HEK293 (cell line): Measurements from ENCODE around the gene SUPT20HL2.

Experiments
- CTCF ChIP-seq: fragments of 450-650 bp; formaldehyde crosslinking; IDR thresholded peaks from 2 replicates; pipeline ENCODE4 v1.5.1; 2016; ENCODE audit warnings: missing biosample characterization, missing genetic modification characterization
- REPIN1 ChIP-seq: fragments of 450-650 bp; formaldehyde crosslinking; IDR thresholded peaks from 2 replicates; pipeline ENCODE4 v1.5.1; 2017; ENCODE audit warnings: missing biosample characterization, missing genetic modification characterization, low read depth
- ZNF670 ChIP-seq: fragments of 450-650 bp; formaldehyde crosslinking; IDR thresholded peaks from 2 replicates; pipeline ENCODE4 v1.5.1; 2016; ENCODE audit warnings: missing biosample characterization, missing genetic modification characterization, low read depth
- TF ChIP-seq, protein P1 (sequence below): fragments of 450-650 bp; formaldehyde crosslinking; IDR thresholded peaks from 2 replicates; pipeline ENCODE4 v1.5.1; 2016; ENCODE audit warnings: missing biosample characterization, missing genetic modification characterization

DNA sequence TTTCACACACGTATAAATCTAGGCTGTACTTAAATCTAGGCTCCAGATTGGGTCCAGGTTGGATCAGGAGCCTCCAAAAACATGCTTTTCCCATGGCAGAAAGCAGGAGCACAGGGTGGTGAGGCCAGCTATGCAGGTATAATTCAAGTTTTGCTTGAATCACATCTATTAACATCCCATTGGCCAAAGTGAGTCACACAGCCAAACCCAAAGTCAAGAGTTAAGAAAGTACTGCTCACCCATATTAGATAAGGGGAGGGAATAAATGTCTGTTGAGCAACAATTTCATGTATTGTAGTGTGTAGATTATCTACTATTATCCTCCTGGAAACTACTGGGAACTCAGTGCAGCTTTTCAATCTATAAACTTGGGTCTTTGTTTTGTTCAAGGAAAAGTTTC is 12.8 kb downstream of the SUPT20HL2 start:
- no peak for TF ChIP-seq CTCF (tag by site-specific recombination)
- TF ChIP-seq, protein P1, sequence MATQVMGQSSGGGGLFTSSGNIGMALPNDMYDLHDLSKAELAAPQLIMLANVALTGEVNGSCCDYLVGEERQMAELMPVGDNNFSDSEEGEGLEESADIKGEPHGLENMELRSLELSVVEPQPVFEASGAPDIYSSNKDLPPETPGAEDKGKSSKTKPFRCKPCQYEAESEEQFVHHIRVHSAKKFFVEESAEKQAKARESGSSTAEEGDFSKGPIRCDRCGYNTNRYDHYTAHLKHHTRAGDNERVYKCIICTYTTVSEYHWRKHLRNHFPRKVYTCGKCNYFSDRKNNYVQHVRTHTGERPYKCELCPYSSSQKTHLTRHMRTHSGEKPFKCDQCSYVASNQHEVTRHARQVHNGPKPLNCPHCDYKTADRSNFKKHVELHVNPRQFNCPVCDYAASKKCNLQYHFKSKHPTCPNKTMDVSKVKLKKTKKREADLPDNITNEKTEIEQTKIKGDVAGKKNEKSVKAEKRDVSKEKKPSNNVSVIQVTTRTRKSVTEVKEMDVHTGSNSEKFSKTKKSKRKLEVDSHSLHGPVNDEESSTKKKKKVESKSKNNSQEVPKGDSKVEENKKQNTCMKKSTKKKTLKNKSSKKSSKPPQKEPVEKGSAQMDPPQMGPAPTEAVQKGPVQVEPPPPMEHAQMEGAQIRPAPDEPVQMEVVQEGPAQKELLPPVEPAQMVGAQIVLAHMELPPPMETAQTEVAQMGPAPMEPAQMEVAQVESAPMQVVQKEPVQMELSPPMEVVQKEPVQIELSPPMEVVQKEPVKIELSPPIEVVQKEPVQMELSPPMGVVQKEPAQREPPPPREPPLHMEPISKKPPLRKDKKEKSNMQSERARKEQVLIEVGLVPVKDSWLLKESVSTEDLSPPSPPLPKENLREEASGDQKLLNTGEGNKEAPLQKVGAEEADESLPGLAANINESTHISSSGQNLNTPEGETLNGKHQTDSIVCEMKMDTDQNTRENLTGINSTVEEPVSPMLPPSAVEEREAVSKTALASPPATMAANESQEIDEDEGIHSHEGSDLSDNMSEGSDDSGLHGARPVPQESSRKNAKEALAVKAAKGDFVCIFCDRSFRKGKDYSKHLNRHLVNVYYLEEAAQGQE (tag by site-specific recombination): no peak
- TF ChIP-seq ZNF670 (tag by site-specific recombination): no peak
- no peak for TF ChIP-seq REPIN1 (tag by site-specific recombination)
